SU-DHL-6 (cell line): ENCODE results near the gene ZNF30.

ENCODE experiments used
- EZH2phosphoT487 ChIP-seq: fragments of 200-600 bp; sonication (generic), shearing (Covaris generic); conservative IDR thresholded peaks from 2 replicates; pipeline ENCODE4 v1.6.1; 2018; ENCODE audit warnings: mild to moderate bottlenecking, antibody characterized with exemption, low read length, moderate library complexity, mixed read lengths
- TF ChIP-seq, protein P1 (sequence below): fragments of 200-600 bp; sonication (generic); IDR thresholded peaks from one replicate; pipeline ENCODE4 v1.5.1; 2017; ENCODE audit warnings: antibody characterized with exemption, mild to moderate bottlenecking, low read length, moderate library complexity; ENCODE audit not compliant: insufficient read depth, poor library complexity, severe bottlenecking

DNA sequence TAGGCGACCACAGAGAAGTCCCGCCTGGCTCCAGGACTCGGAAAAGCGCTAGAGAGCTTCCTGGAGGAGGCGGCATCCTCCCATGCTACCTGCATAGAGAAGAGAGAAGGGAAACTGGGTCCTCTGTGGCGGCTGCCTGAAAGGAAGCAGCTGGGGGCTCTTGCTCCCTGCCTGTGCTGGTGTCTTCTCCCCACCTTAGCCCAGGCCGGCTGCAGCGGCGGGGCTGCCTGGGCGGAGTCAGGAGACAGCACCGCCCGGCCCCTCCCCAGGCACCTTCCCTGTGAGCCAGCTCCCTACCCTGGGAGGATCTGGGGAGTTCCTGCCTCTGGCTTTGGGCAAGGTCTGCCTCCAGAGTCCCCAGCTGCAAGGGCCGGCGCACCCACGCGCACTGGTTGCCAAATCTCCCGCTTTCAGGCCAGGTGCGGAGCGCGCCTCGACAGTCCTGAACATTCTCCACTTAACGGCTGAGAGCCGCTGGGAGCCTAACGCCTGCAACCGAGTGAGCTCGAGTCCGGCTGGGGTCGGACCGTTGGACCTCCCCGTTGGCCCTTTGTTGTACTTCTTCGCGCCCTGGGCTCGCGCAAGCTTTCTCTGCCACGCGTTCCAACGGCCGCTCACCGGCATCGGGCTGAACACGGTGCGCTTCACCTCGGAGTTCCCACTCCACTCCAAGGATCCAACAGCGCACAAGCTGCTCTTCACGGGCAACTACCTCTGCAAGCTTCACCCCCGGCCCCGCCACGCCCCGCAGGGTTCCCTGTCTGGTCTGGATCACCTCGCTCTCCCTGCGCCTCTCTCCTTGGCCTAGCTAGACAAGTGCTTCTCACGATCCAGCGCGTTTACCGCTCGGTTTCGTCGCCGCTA lies 21.8 kb upstream of the ZNF30 start:
- TF ChIP-seq, protein P1, sequence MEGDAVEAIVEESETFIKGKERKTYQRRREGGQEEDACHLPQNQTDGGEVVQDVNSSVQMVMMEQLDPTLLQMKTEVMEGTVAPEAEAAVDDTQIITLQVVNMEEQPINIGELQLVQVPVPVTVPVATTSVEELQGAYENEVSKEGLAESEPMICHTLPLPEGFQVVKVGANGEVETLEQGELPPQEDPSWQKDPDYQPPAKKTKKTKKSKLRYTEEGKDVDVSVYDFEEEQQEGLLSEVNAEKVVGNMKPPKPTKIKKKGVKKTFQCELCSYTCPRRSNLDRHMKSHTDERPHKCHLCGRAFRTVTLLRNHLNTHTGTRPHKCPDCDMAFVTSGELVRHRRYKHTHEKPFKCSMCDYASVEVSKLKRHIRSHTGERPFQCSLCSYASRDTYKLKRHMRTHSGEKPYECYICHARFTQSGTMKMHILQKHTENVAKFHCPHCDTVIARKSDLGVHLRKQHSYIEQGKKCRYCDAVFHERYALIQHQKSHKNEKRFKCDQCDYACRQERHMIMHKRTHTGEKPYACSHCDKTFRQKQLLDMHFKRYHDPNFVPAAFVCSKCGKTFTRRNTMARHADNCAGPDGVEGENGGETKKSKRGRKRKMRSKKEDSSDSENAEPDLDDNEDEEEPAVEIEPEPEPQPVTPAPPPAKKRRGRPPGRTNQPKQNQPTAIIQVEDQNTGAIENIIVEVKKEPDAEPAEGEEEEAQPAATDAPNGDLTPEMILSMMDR: no peak
- no peak for TF ChIP-seq EZH2phosphoT487
